H1 (cell line): ENCODE measurements around the gene FAM221B. TPM values are rescaled to one million over a fixed set of nuclear protein-coding genes. Genes with fewer than 3 reads are reported as not detected.

Source experiments
- CTCF ChIA-PET: fragments of 300-600 bp; sonication (Branson Sonifier 250); formaldehyde crosslinking; loops from one replicate; lab custom pipeline; 2021; ENCODE audit not compliant: partially characterized antibody; lab: Charles Lee
- POLR2A ChIA-PET: fragments of 300-600 bp; sonication (Branson Sonifier 250); formaldehyde crosslinking; loops from one replicate; lab custom pipeline; 2021; ENCODE audit warnings: inconsistent platforms; ENCODE audit not compliant: partially characterized antibody; lab: Charles Lee
- DNase-seq, 2 experiments: peaks; one replicate each; pipeline versions ENCODE4 v3.0.0 to v3.0.0-alpha.2; 2010 to 2022; ENCODE audit warnings: low spot score in 2 of 2, low read depth in 1 of 2, mixed read lengths in 1 of 2
- FAIRE-seq: peaks from 2 replicates; lab custom pipeline; 2011; peaks lifted over from hg19 to GRCh38; lab: Jason Lieb, UNC
- H2AFZ ChIP-seq: 2 replicates; pipeline ENCODE4 v1.8.1; 2012; ENCODE audit warnings: low read length, inconsistent platforms
- H2AK5ac ChIP-seq: 2 replicates; pipeline ENCODE4 v1.6.1; 2013; ENCODE audit warnings: low read depth, low read length
- H2BK120ac ChIP-seq: replicated peaks from 2 replicates; pipeline ENCODE3; 2013; ENCODE audit warnings: low read depth, low read length, inconsistent platforms
- H2BK12ac ChIP-seq: 2 replicates; pipeline ENCODE4 v1.6.1; 2013; ENCODE audit warnings: low read depth, low read length
- H2BK15ac ChIP-seq: 2 replicates; pipeline ENCODE4 v1.6.1; 2013; ENCODE audit warnings: low read length
- H2BK20ac ChIP-seq: 2 replicates; pipeline ENCODE4 v1.6.1; 2013; ENCODE audit warnings: low read length
- H2BK5ac ChIP-seq: 2 replicates; pipeline ENCODE4 v1.6.1; 2013; ENCODE audit warnings: low read depth, low read length
- H3K14ac ChIP-seq: 2 replicates; pipeline ENCODE4 v1.6.1; 2013; ENCODE audit warnings: inconsistent platforms; ENCODE audit not compliant: insufficient read length
- H3K18ac ChIP-seq: 2 replicates; pipeline ENCODE4 v1.6.1; 2013; ENCODE audit warnings: low read length; ENCODE audit errors: extremely low read depth
- H3K23ac ChIP-seq: 2 replicates; pipeline ENCODE4 v1.6.1; 2013; ENCODE audit warnings: inconsistent platforms; ENCODE audit not compliant: insufficient read length
- H3K23me2 ChIP-seq: 2 replicates; pipeline ENCODE4 v1.6.1; 2013; ENCODE audit warnings: low read depth, low read length
- H3K27ac ChIP-seq: 2 replicates; pipeline ENCODE4 v1.6.1; 2011; ENCODE audit warnings: low read depth, low read length, inconsistent platforms
- H3K27me3 ChIP-seq, 4 experiments: replicated peaks in 1 of 4; 1 replicate in 1 of 4; 2 replicates in 3 of 4; pipeline versions ENCODE4 v1.6.1 to v1.8.1; 2011 to 2013; ENCODE audit warnings: low read length in 3 of 4, mild to moderate bottlenecking in 3 of 4, inconsistent platforms in 2 of 4, mixed read lengths in 2 of 4, moderate library complexity in 1 of 4; ENCODE audit not compliant: control insufficient read depth in 3 of 4, insufficient read depth in 3 of 4; ENCODE audit errors: extremely low read depth in 1 of 4
- H3K36me3 ChIP-seq, 4 experiments: 2 replicates each; pipeline versions ENCODE4 v1.6.1 to v1.8.1; 2011 to 2013; ENCODE audit warnings: mild to moderate bottlenecking in 4 of 4, low read length in 3 of 4, moderate library complexity in 2 of 4, control low read depth in 1 of 4, inconsistent platforms in 1 of 4; ENCODE audit not compliant: insufficient read depth in 4 of 4, control insufficient read depth in 2 of 4
- H3K4ac ChIP-seq: replicated peaks from 2 replicates; pipeline ENCODE3; 2013; ENCODE audit warnings: low read length, low read depth, mixed read lengths, inconsistent platforms; ENCODE audit not compliant: insufficient read length
- H3K4me1 ChIP-seq, 4 experiments: replicated peaks in 1 of 4; 1 replicate in 1 of 4; 2 replicates in 3 of 4; pipeline versions ENCODE4 v1.6.1 to v1.8.1; 2011 to 2013; ENCODE audit warnings: low read length in 3 of 4, inconsistent platforms in 2 of 4, mixed read lengths in 1 of 4; ENCODE audit not compliant: insufficient read depth in 4 of 4, control insufficient read depth in 3 of 4
- H3K4me2 ChIP-seq, 2 experiments: 2 replicates each; pipeline versions ENCODE4 v1.6.1 to v1.8.1; 2011 to 2013; ENCODE audit warnings: low read depth in 2 of 2, low read length in 2 of 2, control low read depth in 1 of 2, inconsistent platforms in 1 of 2, mild to moderate bottlenecking in 1 of 2; ENCODE audit not compliant: insufficient read depth in 1 of 2
- H3K4me3 ChIP-seq, 4 experiments: fragments of 200-600, 300-600 bp in 1 of 4; sonication (generic), shearing (Covaris generic), sonication (Bioruptor Twin) in 1 of 4; 2 replicates each; pipeline versions ENCODE4 v1.5.1 to v1.8.1; 2011 to 2016; ENCODE audit warnings: low read length in 4 of 4, low read depth in 3 of 4, control low read depth in 2 of 4, inconsistent platforms in 2 of 4, mild to moderate bottlenecking in 2 of 4, mixed read lengths in 1 of 4, moderate library complexity in 1 of 4; ENCODE audit not compliant: insufficient read depth in 2 of 4; ENCODE audit errors: extremely low read depth in 1 of 4
- H3K56ac ChIP-seq: replicated peaks from 2 replicates; pipeline ENCODE3; 2013; ENCODE audit warnings: low read depth, mild to moderate bottlenecking, mixed read lengths, low read length, inconsistent platforms; ENCODE audit not compliant: insufficient read length
- H3K79me1 ChIP-seq: 2 replicates; pipeline ENCODE4 v1.6.1; 2013; ENCODE audit warnings: low read depth, low read length, control low read depth
- H3K79me2 ChIP-seq, 2 experiments: 2 replicates each; pipeline versions ENCODE4 v1.6.1 to v1.8.1; 2012 to 2013; ENCODE audit warnings: low read length in 2 of 2, mild to moderate bottlenecking in 2 of 2, inconsistent platforms in 1 of 2; ENCODE audit not compliant: insufficient read depth in 2 of 2, control insufficient read depth in 1 of 2
- H3K9ac ChIP-seq, 4 experiments: replicated peaks in 1 of 4; 1 replicate in 1 of 4; 2 replicates in 3 of 4; pipeline versions ENCODE4 v1.6.1 to v1.8.1; 2011 to 2013; ENCODE audit warnings: low read depth in 3 of 4, low read length in 3 of 4, control low read depth in 2 of 4, mild to moderate bottlenecking in 2 of 4, moderate library complexity in 2 of 4, inconsistent platforms in 1 of 4; ENCODE audit errors: extremely low read depth in 1 of 4
- H3K9me3 ChIP-seq, 2 experiments: 2 replicates each; pipeline versions ENCODE4 v1.6.1 to v1.8.1; 2012 to 2013; ENCODE audit warnings: mild to moderate bottlenecking in 2 of 2, moderate library complexity in 2 of 2, control low read depth in 1 of 2, inconsistent platforms in 1 of 2, low read depth in 1 of 2, low read length in 1 of 2, mixed read lengths in 1 of 2; ENCODE audit not compliant: insufficient read depth in 2 of 2
- H4K20me1 ChIP-seq, 2 experiments: replicated peaks in 1 of 2; 2 replicates each; pipeline versions ENCODE3 to v1.8.1; 2011 to 2013; ENCODE audit warnings: inconsistent platforms in 2 of 2, low read length in 2 of 2, mild to moderate bottlenecking in 1 of 2; ENCODE audit not compliant: insufficient read depth in 2 of 2, control insufficient read depth in 1 of 2
- H4K5ac ChIP-seq: 2 replicates; pipeline ENCODE4 v1.6.1; 2013; ENCODE audit warnings: low read length, low read depth, mixed read lengths, inconsistent platforms; ENCODE audit not compliant: insufficient read length
- H4K8ac ChIP-seq: 2 replicates; pipeline ENCODE4 v1.8.0; 2013; ENCODE audit warnings: mild to moderate bottlenecking, moderate library complexity, low read length, inconsistent platforms; ENCODE audit not compliant: insufficient read depth; ENCODE audit errors: extremely low read depth
- H4K91ac ChIP-seq: replicated peaks from 2 replicates; pipeline ENCODE3; 2013; ENCODE audit warnings: low read length, mixed read lengths, inconsistent platforms; ENCODE audit not compliant: insufficient read length
- BRCA1 ChIP-seq: IDR thresholded peaks from 2 replicates; pipeline ENCODE4 v1.6.1; 2012; ENCODE audit warnings: low read depth, low read length, improper control_type of control experiment
- CHD1 ChIP-seq: IDR thresholded peaks from 2 replicates; pipeline ENCODE4 v1.6.1; 2012; ENCODE audit warnings: low read depth, low read length, improper control_type of control experiment
- CHD2 ChIP-seq: IDR thresholded peaks from 2 replicates; pipeline ENCODE4 v1.6.1; 2012; ENCODE audit warnings: low read length, improper control_type of control experiment
- EZH2 ChIP-seq: fragments of 200-600 bp; sonication (generic); IDR thresholded peaks from 2 replicates; pipeline ENCODE4 v1.7.1; 2012; ENCODE audit warnings: low read depth, mild to moderate bottlenecking, moderate library complexity, low read length, inconsistent platforms; ENCODE audit not compliant: severe bottlenecking
- GTF2F1 ChIP-seq: IDR thresholded peaks from 2 replicates; pipeline ENCODE4 v1.6.1; 2012; ENCODE audit warnings: low read depth, low read length, improper control_type of control experiment, borderline replicate concordance
- HDAC6 ChIP-seq: IDR thresholded peaks from one replicate; pipeline ENCODE4 v1.7.1; 2012; ENCODE audit warnings: low read depth, mild to moderate bottlenecking, inconsistent platforms, low read length, moderate library complexity
- NRF1 ChIP-seq: IDR thresholded peaks from 2 replicates; pipeline ENCODE4 v1.6.1; 2011; ENCODE audit warnings: mild to moderate bottlenecking, low read depth, low read length, improper control_type of control experiment
- POU5F1 ChIP-seq: IDR thresholded peaks from 2 replicates; pipeline ENCODE4 v1.6.1; 2011; ENCODE audit warnings: low read depth, mild to moderate bottlenecking, low read length, moderate library complexity
- TAF1 ChIP-seq: IDR thresholded peaks from 2 replicates; pipeline ENCODE4 v1.6.1; 2011; ENCODE audit warnings: mild to moderate bottlenecking, low read depth, low read length
- TCF12 ChIP-seq: IDR thresholded peaks from 2 replicates; pipeline ENCODE4 v1.6.1; 2011; ENCODE audit warnings: low read depth, mild to moderate bottlenecking, low read length
- ZNF274 ChIP-seq: IDR thresholded peaks from 2 replicates; pipeline ENCODE4 v1.7.0; 2012; ENCODE audit warnings: low read length, borderline replicate concordance; ENCODE audit errors: extremely low read depth
- WGBS, 2 experiments: shearing (Covaris generic) in 1 of 2; methylation state at CpG; one replicate each; pipeline versions ENCODE4 v1.1.6 to v1.1.7; 2013 to 2015; ENCODE audit warnings: low lambda C conversion rate in 2 of 2, mixed read lengths in 2 of 2, inconsistent platforms in 1 of 2, low coverage in 1 of 2, missing lambda C conversion rate in 1 of 2; ENCODE audit not compliant: insufficient replicate concordance in 2 of 2, insufficient coverage in 1 of 2, insufficient read length in 1 of 2; ENCODE audit errors: extremely low coverage in 1 of 2, missing lambda C conversion rate in 1 of 2; 5-methylcytosine and 5-hydroxymethylcytosine counted together
- polyA plus RNA-seq, 7 experiments: library from polyadenylated mRNA; depleted of rRNA in 3 of 7; stranded (reverse) in 5 of 7; unstranded in 2 of 7; fragments of >200 nt in 5 of 7; fragments of 200-250 nt in 2 of 7; gene quantifications; 1 replicate in 5 of 7; 2 replicates in 1 of 7; 4 replicates in 1 of 7; pipeline versions ENCODE4 v1.2.1 to v1.2.3, GENCODE V29; 2011 to 2013; ENCODE audit warnings: missing spikeins in 2 of 7, mixed read lengths in 2 of 7
- total RNA-seq: library from RNA; stranded (reverse); fragmentation: NEBNext Ultra II Directional; extraction: Animal tissue kit (Norgen Biotek cat#: 25700); gene quantifications from 2 replicates; pipeline ENCODE4 v1.2.1, GENCODE V29; 2021
- TF ChIP-seq, protein P1 (sequence below), 3 experiments: IDR thresholded peaks; 1 replicate in 2 of 3; 2 replicates in 1 of 3; pipeline versions ENCODE4 v1.5.1 to v1.6.1; 2011; ENCODE audit warnings: low read length in 3 of 3, mild to moderate bottlenecking in 3 of 3, inconsistent platforms in 2 of 3, low read depth in 1 of 3, moderate library complexity in 1 of 3; ENCODE audit not compliant: insufficient read depth in 1 of 3; ENCODE audit errors: control extremely low read depth in 1 of 3

Gene FAM221B
- total and polyA plus RNA-seq, 2 of the 8 experiments (the other 6 are each of a cell fraction or from before 2014, with no cell fraction given): not detected

DNA sequence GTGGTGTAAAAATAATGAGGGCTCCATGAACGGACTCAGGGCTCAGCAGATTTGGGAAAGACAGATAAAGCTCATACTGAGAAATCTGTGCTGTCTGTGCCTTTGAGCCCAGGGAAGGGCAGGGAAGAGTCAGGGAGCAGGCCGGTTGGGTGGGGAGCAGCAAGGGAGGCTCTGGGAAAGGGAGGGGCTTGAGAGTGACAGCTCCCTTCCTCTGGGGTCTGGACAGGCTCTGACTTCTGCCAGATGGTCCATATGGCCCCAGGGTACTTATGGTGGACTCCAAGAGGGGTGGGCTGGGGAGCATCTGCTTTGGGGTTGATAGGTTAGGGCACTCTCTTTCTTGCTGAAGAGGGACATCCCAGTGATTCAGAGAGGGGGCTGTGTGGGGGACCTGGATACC is 35.1 kb downstream of the FAM221B start:
- no peak overlapping the region for H2BK12ac ChIP-seq
- H3K27ac ChIP-seq: no peak overlapping the region
- H4K91ac ChIP-seq: no peak overlapping the region
- H3K23ac ChIP-seq: no peak overlapping the region
- ChIA-PET CTCF (interaction anchor here (0.6 to 2.6 kb wide), 10 partner anchors 15 to 137 kb away, joined by 3 to 26 read pairs (median 4); partner anchors contain the start of genes HINT2 and SPAG8), POLR2A (interaction anchor here (1.1 to 3.9 kb wide), 4 partner anchors 16 to 57 kb away, joined by 3 to 38 read pairs (median 5); partner anchors contain the start of genes HINT2 and SPAG8)
- peaks cover 5 to 13% (median 7%) of the 10 kb centered on the region in 4 experiments; a peak in 6 of 7 replicates for H3K4me1 ChIP-seq
- H3K79me1 ChIP-seq: no peaks in the 10 kb centered on the region
- H3K4me3 ChIP-seq: no peak overlapping the region
- WGBS, 2 experiments: 83% methylated on average over 2 of the region's 2 CpGs; no CpG with 5 or more reads in 1 of the 2 experiments
- no peak overlapping the region for H2BK20ac ChIP-seq
- no peak overlapping the region for H4K5ac ChIP-seq
- H3K9ac ChIP-seq: no peak overlapping the region
- H4K20me1 ChIP-seq: no peaks in the 10 kb centered on the region
- no peaks in the 10 kb centered on the region for H3K9me3 ChIP-seq
- H3K56ac ChIP-seq: no peak overlapping the region
- H2BK15ac ChIP-seq: no peak overlapping the region
- no peaks in the 10 kb centered on the region for H3K79me2 ChIP-seq
- H2AFZ ChIP-seq: no peak overlapping the region
- H2BK5ac ChIP-seq: no peak overlapping the region
- no peak overlapping the region for H2AK5ac ChIP-seq
- H4K8ac ChIP-seq: no peak overlapping the region
- H2BK120ac ChIP-seq: no peak overlapping the region
- FAIRE-seq: no peak
- H3K4me2 ChIP-seq: no peak overlapping the region; a peak in 1 of 4 replicates
- no peak overlapping the region for H3K18ac ChIP-seq
- H3K36me3 ChIP-seq: no peaks in the 10 kb centered on the region
- H3K14ac ChIP-seq: no peak overlapping the region
- peaks cover 5% of the 10 kb centered on the region; the same call in 1 of the 2 replicates for H3K23me2 ChIP-seq
- peaks cover 0 to 10% (median 0%) of the 10 kb centered on the region in 4 experiments; a peak in 4 of 7 replicates for H3K27me3 ChIP-seq
- no peak for DNase-seq
- no peak overlapping the region for H3K4ac ChIP-seq
- TF ChIP-seq CHD2 (no peak), EZH2 (no peak), NRF1 (no peak), GTF2F1 (no peak), TAF1 (no peak), HDAC6 (no peak), ZNF274 (no peak), TCF12 (no peak), POU5F1 (no peak), CHD1 (no peak), BRCA1 (no peak)
- TF ChIP-seq, protein P1, sequence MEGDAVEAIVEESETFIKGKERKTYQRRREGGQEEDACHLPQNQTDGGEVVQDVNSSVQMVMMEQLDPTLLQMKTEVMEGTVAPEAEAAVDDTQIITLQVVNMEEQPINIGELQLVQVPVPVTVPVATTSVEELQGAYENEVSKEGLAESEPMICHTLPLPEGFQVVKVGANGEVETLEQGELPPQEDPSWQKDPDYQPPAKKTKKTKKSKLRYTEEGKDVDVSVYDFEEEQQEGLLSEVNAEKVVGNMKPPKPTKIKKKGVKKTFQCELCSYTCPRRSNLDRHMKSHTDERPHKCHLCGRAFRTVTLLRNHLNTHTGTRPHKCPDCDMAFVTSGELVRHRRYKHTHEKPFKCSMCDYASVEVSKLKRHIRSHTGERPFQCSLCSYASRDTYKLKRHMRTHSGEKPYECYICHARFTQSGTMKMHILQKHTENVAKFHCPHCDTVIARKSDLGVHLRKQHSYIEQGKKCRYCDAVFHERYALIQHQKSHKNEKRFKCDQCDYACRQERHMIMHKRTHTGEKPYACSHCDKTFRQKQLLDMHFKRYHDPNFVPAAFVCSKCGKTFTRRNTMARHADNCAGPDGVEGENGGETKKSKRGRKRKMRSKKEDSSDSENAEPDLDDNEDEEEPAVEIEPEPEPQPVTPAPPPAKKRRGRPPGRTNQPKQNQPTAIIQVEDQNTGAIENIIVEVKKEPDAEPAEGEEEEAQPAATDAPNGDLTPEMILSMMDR (IDR thresholded peaks at IDR 0.05; ENCODE audit: control extremely low read depth in 1 of 3, insufficient read depth in 1 of 3, low read depth in 1 of 3, low read length in 3 of 3): no peak
